Stimulated activated naive CD4-positive, alpha-beta T cell treated with Interleukin-2 at 50 U/mL for 16 hours (primary cell): ENCODE results near the gene BHMT.

Source experiments
- DNase-seq: peaks from one replicate; lab custom pipeline; 2025; lab: John Stamatoyannopoulos, UW

Gene BHMT

GRCh38 chr5:79111387-79111959, at the start of gene BHMT:
Gene BHMT, plus strand, starts transcription at chr5:79111809. Its CDS starts 77 bp downstream, at chr5:79111886.
- DNase-seq: no peak

GRCh38 chr5:79062436-79062835, 49.2 kb upstream of the BHMT start:
- no peak for DNase-seq

- no peak for DNase-seq
Measured at GRCh38 chr5:79069488-79070349, 41.9 kb upstream of the BHMT start, which contains the start of the genes BHMT2 and DMGDH. Gene BHMT2, plus strand, starts transcription at chr5:79069767. Its CDS starts 16 bp downstream, at chr5:79069783. Gene DMGDH, minus strand, starts transcription at chr5:79069674. Its CDS starts 54 bp downstream, at chr5:79069620.

- DNase-seq: no peak
Measured at GRCh38 chr5:79070350-79070667, 41.3 kb upstream of the BHMT start.

- no peak for DNase-seq
Measured at GRCh38 chr5:79074641-79075040, 37.0 kb upstream of the BHMT start.

- DNase-seq: no peak
Measured at GRCh38 chr5:79075646-79076426, 35.8 kb upstream of the BHMT start.

- DNase-seq: no peak
Measured at GRCh38 chr5:79076819-79077218, 34.8 kb upstream of the BHMT start.

GRCh38 chr5:79077680-79078365, 33.8 kb upstream of the BHMT start:
- no peak for DNase-seq

- no peak for DNase-seq
Measured at GRCh38 chr5:79080804-79081203, 30.8 kb upstream of the BHMT start.

- no peak for DNase-seq
Measured at GRCh38 chr5:79081779-79082178, 29.8 kb upstream of the BHMT start.

GRCh38 chr5:79086116-79086515, 25.5 kb upstream of the BHMT start:
- DNase-seq: no peak

- DNase-seq: no peak
Measured at GRCh38 chr5:79088507-79088906, 23.1 kb upstream of the BHMT start.

GRCh38 chr5:79091064-79091463, 20.5 kb upstream of the BHMT start:
- DNase-seq: no peak

GRCh38 chr5:79093762-79094161, 17.8 kb upstream of the BHMT start:
- no peak for DNase-seq

GRCh38 chr5:79105868-79106267, 5.7 kb upstream of the BHMT start:
- no peak for DNase-seq

GRCh38 chr5:79107020-79107796, 4.4 kb upstream of the BHMT start:
- DNase-seq: no peak

GRCh38 chr5:79108086-79108485, 3.5 kb upstream of the BHMT start:
- DNase-seq: no peak

- DNase-seq: no peak
Measured at GRCh38 chr5:79108792-79109191, 2.8 kb upstream of the BHMT start.

GRCh38 chr5:79109527-79110492, 1.8 kb upstream of the BHMT start:
- no peak for DNase-seq
